C4-2B (cell line): Measurements from ENCODE around the gene ZNF644.

Experiments used
- ZFX ChIP-seq: fragments of 450-650 bp; IDR thresholded peaks from 2 replicates; pipeline ENCODE4 v1.6.1; 2017
- TF ChIP-seq, protein P1 (sequence below): fragments of 450-650 bp; conservative IDR thresholded peaks from 2 replicates; pipeline ENCODE4 v1.5.1; 2017; ENCODE audit warnings: mild to moderate bottlenecking

- TF ChIP-seq, protein P1, sequence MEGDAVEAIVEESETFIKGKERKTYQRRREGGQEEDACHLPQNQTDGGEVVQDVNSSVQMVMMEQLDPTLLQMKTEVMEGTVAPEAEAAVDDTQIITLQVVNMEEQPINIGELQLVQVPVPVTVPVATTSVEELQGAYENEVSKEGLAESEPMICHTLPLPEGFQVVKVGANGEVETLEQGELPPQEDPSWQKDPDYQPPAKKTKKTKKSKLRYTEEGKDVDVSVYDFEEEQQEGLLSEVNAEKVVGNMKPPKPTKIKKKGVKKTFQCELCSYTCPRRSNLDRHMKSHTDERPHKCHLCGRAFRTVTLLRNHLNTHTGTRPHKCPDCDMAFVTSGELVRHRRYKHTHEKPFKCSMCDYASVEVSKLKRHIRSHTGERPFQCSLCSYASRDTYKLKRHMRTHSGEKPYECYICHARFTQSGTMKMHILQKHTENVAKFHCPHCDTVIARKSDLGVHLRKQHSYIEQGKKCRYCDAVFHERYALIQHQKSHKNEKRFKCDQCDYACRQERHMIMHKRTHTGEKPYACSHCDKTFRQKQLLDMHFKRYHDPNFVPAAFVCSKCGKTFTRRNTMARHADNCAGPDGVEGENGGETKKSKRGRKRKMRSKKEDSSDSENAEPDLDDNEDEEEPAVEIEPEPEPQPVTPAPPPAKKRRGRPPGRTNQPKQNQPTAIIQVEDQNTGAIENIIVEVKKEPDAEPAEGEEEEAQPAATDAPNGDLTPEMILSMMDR = no peak
- no peak for TF ChIP-seq ZFX
Measured at GRCh38 chr1:91015794-91016550, 5.9 kb downstream of the ZNF644 start.
